GM12878 (cell line): ENCODE measurements around the gene OR4E1.

Experiments
- BMI1 ChIP-seq: fragments of 450-650 bp; IDR thresholded peaks from 2 replicates; pipeline ENCODE4 v1.6.1; 2016; ENCODE audit warnings: mild to moderate bottlenecking, moderate library complexity, borderline replicate concordance
- CTCF ChIP-seq, 3 experiments: IDR thresholded peaks in 2 of 3; conservative IDR thresholded peaks in 1 of 3; 2 replicates each; pipeline ENCODE4 v1.5.1; 2011; ENCODE audit warnings: low read depth in 3 of 3, low read length in 3 of 3, mild to moderate bottlenecking in 3 of 3, control low read depth in 2 of 3, moderate library complexity in 2 of 3, inconsistent platforms in 1 of 3, mixed read lengths in 1 of 3; ENCODE audit not compliant: control insufficient read depth in 2 of 3, insufficient read depth in 1 of 3; ENCODE audit errors: extremely low read depth in 1 of 3
- HDAC6 ChIP-seq: fragments of 200-600 bp; sonication (generic); IDR thresholded peaks from one replicate; pipeline ENCODE4 v1.8.0; 2017; ENCODE audit warnings: antibody characterized with exemption; ENCODE audit not compliant: unreplicated experiment
- IKZF2 ChIP-seq, 2 experiments: fragments of 450-650 bp; IDR thresholded peaks; 2 replicates each; pipeline ENCODE4 v1.6.1; 2017; ENCODE audit warnings: mild to moderate bottlenecking in 2 of 2, moderate library complexity in 2 of 2
- JUND ChIP-seq: IDR thresholded peaks from 2 replicates; pipeline ENCODE4 v1.6.1; 2012; ENCODE audit warnings: low read depth, mild to moderate bottlenecking, low read length, improper control_type of control experiment, moderate library complexity
- MYC ChIP-seq: IDR thresholded peaks from 2 replicates; pipeline ENCODE4 v1.6.1; 2011; ENCODE audit warnings: mild to moderate bottlenecking, low read length, moderate library complexity, inconsistent platforms; ENCODE audit not compliant: insufficient read depth, insufficient replicate concordance, insufficient read length, severe bottlenecking
- POLR2A ChIP-seq: IDR thresholded peaks from 2 replicates; pipeline ENCODE4 v1.6.1; 2011; ENCODE audit warnings: low read depth, mild to moderate bottlenecking, low read length
- RBBP5 ChIP-seq: fragments of 200-600 bp; sonication (generic); conservative IDR thresholded peaks from 2 replicates; pipeline ENCODE4 v1.6.1; 2016
- SMAD5 ChIP-seq: IDR thresholded peaks from 2 replicates; pipeline ENCODE4 v1.6.1; 2016; ENCODE audit warnings: antibody characterized with exemption, low read depth
- SREBF2 ChIP-seq: IDR thresholded peaks from 2 replicates; pipeline ENCODE4 v1.6.1; 2012; ENCODE audit warnings: mild to moderate bottlenecking, low read length
- STAT3 ChIP-seq: IDR thresholded peaks from 2 replicates; pipeline ENCODE4 v1.6.1; 2011; ENCODE audit warnings: low read depth, low read length, improper control_type of control experiment
- TAF1 ChIP-seq: IDR thresholded peaks from 2 replicates; pipeline ENCODE4 v1.6.1; 2011; ENCODE audit warnings: mild to moderate bottlenecking, low read depth, low read length, borderline replicate concordance
- TBL1XR1 ChIP-seq: IDR thresholded peaks from 2 replicates; pipeline ENCODE4 v1.6.1; 2012; ENCODE audit warnings: low read depth, low read length, improper control_type of control experiment

- TF ChIP-seq POLR2A (no peak), RBBP5 (no peak), JUND (no peak), HDAC6 (no peak), SMAD5 (no peak), CTCF (IDR thresholded peaks at IDR 0.05 in 2 of 3, conservative IDR thresholded peaks at IDR 0.05 in 1 of 3; ENCODE audit: control insufficient read depth in 2 of 3, extremely low read depth in 1 of 3, insufficient read depth in 1 of 3, low read depth in 3 of 3, low read length in 3 of 3) (no peak), MYC (no peak), STAT3 (no peak), TAF1 (no peak), BMI1 (no peak), TBL1XR1 (no peak), IKZF2 (IDR thresholded peaks at IDR 0.05) (no peak), SREBF2 (no peak)
Measured at GRCh38 chr14:21647380-21647779, 26.2 kb downstream of the OR4E1 start.
